ENCODE data around the gene NUDT10.

Gene NUDT10

GRCh38 chrX:51332188-51332942, at the start of gene NUDT10:
NUDT10 (plus strand) TSS chrX:51332822; CDS start chrX:51332966, 144 bp downstream.
- no peaks in the 10 kb centered on the region for H3K79me2 ChIP-seq (ENCODE audit: control insufficient read depth, low read length)
- H3K4me1 ChIP-seq (ENCODE audit: control insufficient read depth, low read length) = no peaks in the 10 kb centered on the region
- TF ChIP-seq EZH2phosphoT487 (IDR thresholded peaks at IDR 0.05; ENCODE audit: borderline replicate concordance, low read length) (no peak), CTCF (IDR thresholded peaks at IDR 0.05; ENCODE audit: low read depth, low read length, poor library complexity, severe bottlenecking) (no peak)
- no peaks in the 10 kb centered on the region for H4K20me1 ChIP-seq (ENCODE audit: control insufficient read depth, insufficient read depth, low read depth, low read length)
- no peaks in the 10 kb centered on the region for H3K27me3 ChIP-seq (ENCODE audit: control insufficient read depth, low read length)
- peak within 1 kb of the TSS; percentile 51 for H3K4me2 ChIP-seq (ENCODE audit: low read length)
- H3K9me2 ChIP-seq (replicated peaks; ENCODE audit: control insufficient read depth, low read length) = no peaks in the 10 kb centered on the region
- H3K27ac ChIP-seq (ENCODE audit: low read depth, low read length) = no peak within 1 kb of the TSS
- H3K9me3 ChIP-seq (ENCODE audit: control insufficient read depth, insufficient read depth, low read length) = no peaks in the 10 kb centered on the region
- H3K4me3 ChIP-seq (ENCODE audit: low read length) = 0 out of 2 replicates have a peak within 1 kb of the TSS, but pooled peaks have one; percentile 30
- no peaks in the 10 kb centered on the region for H3K36me3 ChIP-seq (ENCODE audit: control insufficient read depth, low read length)
- H3F3A ChIP-seq (ENCODE audit: control insufficient read depth, insufficient read depth) = no peaks in the 10 kb centered on the region

- H3K4me1 ChIP-seq (ENCODE audit: control insufficient read depth, low read length) = no peaks in the 10 kb centered on the region
- no peaks in the 10 kb centered on the region for H3K79me2 ChIP-seq (ENCODE audit: control insufficient read depth, low read length)
- TF ChIP-seq CTCF (IDR thresholded peaks at IDR 0.05; ENCODE audit: low read depth, low read length, poor library complexity, severe bottlenecking) (no peak), EZH2phosphoT487 (IDR thresholded peaks at IDR 0.05; ENCODE audit: borderline replicate concordance, low read length) (no peak)
- no peaks in the 10 kb centered on the region for H3K36me3 ChIP-seq (ENCODE audit: control insufficient read depth, low read length)
- H3K4me2 ChIP-seq (ENCODE audit: low read length) = no peak overlapping the region
- no peaks in the 10 kb centered on the region for H3K9me3 ChIP-seq (ENCODE audit: control insufficient read depth, insufficient read depth, low read length)
- no peaks in the 10 kb centered on the region for H3F3A ChIP-seq (ENCODE audit: control insufficient read depth, insufficient read depth)
- H3K27me3 ChIP-seq (ENCODE audit: control insufficient read depth, low read length) = no peaks in the 10 kb centered on the region
- no peak overlapping the region for H3K4me3 ChIP-seq (ENCODE audit: low read length)
- no peaks in the 10 kb centered on the region for H4K20me1 ChIP-seq (ENCODE audit: control insufficient read depth, insufficient read depth, low read depth, low read length)
- H3K27ac ChIP-seq (ENCODE audit: low read depth, low read length) = no peak overlapping the region
- H3K9me2 ChIP-seq (replicated peaks; ENCODE audit: control insufficient read depth, low read length) = no peaks in the 10 kb centered on the region
Observed at GRCh38 chrX:51292421-51292820, 40.2 kb upstream of the NUDT10 start.

GRCh38 chrX:51296138-51296537, 36.5 kb upstream of the NUDT10 start:
- no peak overlapping the region for H3K4me2 ChIP-seq (ENCODE audit: low read length)
- H3K27ac ChIP-seq (ENCODE audit: low read depth, low read length) = no peak overlapping the region
- H3K27me3 ChIP-seq (ENCODE audit: control insufficient read depth, low read length) = no peaks in the 10 kb centered on the region
- H3K9me2 ChIP-seq (replicated peaks; ENCODE audit: control insufficient read depth, low read length) = no peaks in the 10 kb centered on the region
- H3K4me3 ChIP-seq (ENCODE audit: low read length) = no peak overlapping the region
- H3K4me1 ChIP-seq (ENCODE audit: control insufficient read depth, low read length) = no peaks in the 10 kb centered on the region
- no peaks in the 10 kb centered on the region for H3K79me2 ChIP-seq (ENCODE audit: control insufficient read depth, low read length)
- H3K9me3 ChIP-seq (ENCODE audit: control insufficient read depth, insufficient read depth, low read length) = no peaks in the 10 kb centered on the region
- H4K20me1 ChIP-seq (ENCODE audit: control insufficient read depth, insufficient read depth, low read depth, low read length) = no peaks in the 10 kb centered on the region
- no peaks in the 10 kb centered on the region for H3F3A ChIP-seq (ENCODE audit: control insufficient read depth, insufficient read depth)
- no peaks in the 10 kb centered on the region for H3K36me3 ChIP-seq (ENCODE audit: control insufficient read depth, low read length)
- no peak for TF ChIP-seq CTCF (IDR thresholded peaks at IDR 0.05; ENCODE audit: low read depth, low read length, poor library complexity, severe bottlenecking)
- no peak for TF ChIP-seq EZH2phosphoT487 (IDR thresholded peaks at IDR 0.05; ENCODE audit: borderline replicate concordance, low read length)

Data from DOHH2 (cell line).